Ascending aorta (tissue), 2 donors: Measurements from ENCODE around the gene KNL1. TPM values are rescaled to one million over a fixed set of nuclear protein-coding genes. Genes with fewer than 3 reads are reported as not detected.
A peak's percentile ranks its signal among the peaks of the same experiment; 100 is the strongest.

Source experiments
- DNase-seq, 2 donors: peaks; one replicate each; pipeline ENCODE4 v3.0.0-alpha.2; 2019; ENCODE audit warnings: low spot score in 2 of 2
- H3K27ac ChIP-seq, 2 donors: fragments of 200-600 bp; sonication (generic); one replicate each; pipeline ENCODE4 v1.5.1; 2016 to 2017; ENCODE audit warnings: mild to moderate bottlenecking in 1 of 2
- H3K27me3 ChIP-seq: fragments of 200-600 bp; sonication (generic); one replicate; pipeline ENCODE4 v1.5.1; 2017
- H3K36me3 ChIP-seq, 2 donors: fragments of 200-600 bp; sonication (generic); one replicate each; pipeline ENCODE4 v1.5.1; 2016
- H3K4me1 ChIP-seq, 2 donors: fragments of 200-600 bp; sonication (generic); one replicate each; pipeline ENCODE4 v1.5.1; 2016 to 2017; ENCODE audit warnings: mild to moderate bottlenecking in 1 of 2
- H3K4me3 ChIP-seq, 2 donors: fragments of 200-600 bp; sonication (generic); one replicate each; pipeline ENCODE4 v1.5.1; 2016 to 2017; ENCODE audit warnings: mild to moderate bottlenecking in 1 of 2
- H3K9me3 ChIP-seq, 2 donors: fragments of 200-600 bp; sonication (generic); one replicate each; pipeline ENCODE4 v1.5.1; 2016
- intact Hi-C: fragments of 100-400 bp; cut with DNase I; formaldehyde crosslinking; loops from one replicate; pipeline ENCODE4 v1.15.1; 2023
- total RNA-seq: library from RNA; depleted of rRNA; stranded (reverse); fragments of >200 nt; gene quantifications from one replicate; pipeline ENCODE4 v1.1.0, GENCODE V29; 2016
- TF ChIP-seq, protein P1 (sequence below), 3 experiments: fragments of 200-600 bp in 2 of 3; fragments of 450-650 bp in 1 of 3; sonication (generic) in 2 of 3; IDR thresholded peaks; one replicate each; pipeline ENCODE4 v1.5.1; 2016 to 2019; ENCODE audit warnings: antibody characterized with exemption in 3 of 3, mild to moderate bottlenecking in 1 of 3, moderate library complexity in 1 of 3

KNL1 gene
- total RNA-seq, 1 donor from 2014 or later: not detected

- intact Hi-C loops: loop anchor here (1.0 to 5.0 kb wide), 7 partner anchors 25 to 768 kb away; partner anchors contain the start of genes BAHD1, CCDC9B, CHP1 and CHST14
- peak within 1 kb of the TSS; percentile 96 to 97 for H3K27ac ChIP-seq
- H3K4me3 ChIP-seq: peak within 1 kb of the TSS; percentile 78 to 82
- H3K36me3 ChIP-seq: peaks cover 4 to 6% of the 10 kb centered on the region in 2 donors
- H3K27me3 ChIP-seq: no peaks in the 10 kb centered on the region
- H3K4me1 ChIP-seq: peaks cover 0 to 14% of the 10 kb centered on the region in 2 donors
- TF ChIP-seq, protein P1, sequence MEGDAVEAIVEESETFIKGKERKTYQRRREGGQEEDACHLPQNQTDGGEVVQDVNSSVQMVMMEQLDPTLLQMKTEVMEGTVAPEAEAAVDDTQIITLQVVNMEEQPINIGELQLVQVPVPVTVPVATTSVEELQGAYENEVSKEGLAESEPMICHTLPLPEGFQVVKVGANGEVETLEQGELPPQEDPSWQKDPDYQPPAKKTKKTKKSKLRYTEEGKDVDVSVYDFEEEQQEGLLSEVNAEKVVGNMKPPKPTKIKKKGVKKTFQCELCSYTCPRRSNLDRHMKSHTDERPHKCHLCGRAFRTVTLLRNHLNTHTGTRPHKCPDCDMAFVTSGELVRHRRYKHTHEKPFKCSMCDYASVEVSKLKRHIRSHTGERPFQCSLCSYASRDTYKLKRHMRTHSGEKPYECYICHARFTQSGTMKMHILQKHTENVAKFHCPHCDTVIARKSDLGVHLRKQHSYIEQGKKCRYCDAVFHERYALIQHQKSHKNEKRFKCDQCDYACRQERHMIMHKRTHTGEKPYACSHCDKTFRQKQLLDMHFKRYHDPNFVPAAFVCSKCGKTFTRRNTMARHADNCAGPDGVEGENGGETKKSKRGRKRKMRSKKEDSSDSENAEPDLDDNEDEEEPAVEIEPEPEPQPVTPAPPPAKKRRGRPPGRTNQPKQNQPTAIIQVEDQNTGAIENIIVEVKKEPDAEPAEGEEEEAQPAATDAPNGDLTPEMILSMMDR (IDR thresholded peaks at IDR 0.05): no peak
- no peaks in the 10 kb centered on the region for H3K9me3 ChIP-seq
- peak; percentile 98 to 99 for DNase-seq
Observed at GRCh38 chr15:40564591-40565332, 29.3 kb upstream of the KNL1 start, which contains the start of gene CCDC32. Gene CCDC32 (minus strand): TSS chr15:40565042. CDS start chr15:40563015, 2,027 bp downstream.

- intact Hi-C loops: loop anchor here (1.0 to 5.0 kb wide), 7 partner anchors 24 to 767 kb away; partner anchors contain the start of genes BAHD1, CCDC9B, CHP1 and CHST14
- no peaks in the 10 kb centered on the region for H3K9me3 ChIP-seq
- no peaks in the 10 kb centered on the region for H3K27me3 ChIP-seq
- DNase-seq: no peak
- peaks cover 0 to 21% of the 10 kb centered on the region in 2 donors for H3K4me1 ChIP-seq
- peak overlapping the region; percentile 44 to 97 for H3K27ac ChIP-seq
- TF ChIP-seq, protein P1 (IDR thresholded peaks at IDR 0.05): no peak
- peak overlapping the region; percentile 78 to 82 for H3K4me3 ChIP-seq
- H3K36me3 ChIP-seq: peaks cover 4 to 6% of the 10 kb centered on the region in 2 donors
Observed at GRCh38 chr15:40565333-40566238, 28.5 kb upstream of the KNL1 start.

DNA sequence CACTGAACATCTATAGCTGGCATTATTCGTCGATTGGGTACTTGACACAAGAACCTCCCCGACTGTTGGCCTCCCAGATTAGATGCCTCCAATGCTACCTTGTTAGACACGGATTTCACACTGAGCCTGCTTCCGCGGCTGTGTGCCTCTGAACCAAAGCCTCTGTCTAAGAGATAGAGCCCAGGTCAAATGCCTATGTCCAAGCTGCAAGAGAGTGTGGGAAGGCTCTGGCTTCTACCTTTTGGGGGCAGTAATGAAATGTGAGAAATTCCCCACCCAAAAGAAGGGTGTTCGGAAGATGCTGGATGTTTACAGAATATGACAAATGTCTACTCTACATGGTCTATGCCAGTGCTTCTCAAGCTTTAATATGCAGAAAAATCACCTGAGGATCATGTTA lies 26.9 kb upstream of the KNL1 start:
- DNase-seq: no peak
- H3K36me3 ChIP-seq: peaks cover 0 to 6% of the 10 kb centered on the region in 2 donors
- intact Hi-C loops: loop anchor here (5.0 kb wide), 4 partner anchors 95 to 765 kb away; partner anchors contain the start of genes CCDC9B, CHP1, CHST14 and EXD1

DNA sequence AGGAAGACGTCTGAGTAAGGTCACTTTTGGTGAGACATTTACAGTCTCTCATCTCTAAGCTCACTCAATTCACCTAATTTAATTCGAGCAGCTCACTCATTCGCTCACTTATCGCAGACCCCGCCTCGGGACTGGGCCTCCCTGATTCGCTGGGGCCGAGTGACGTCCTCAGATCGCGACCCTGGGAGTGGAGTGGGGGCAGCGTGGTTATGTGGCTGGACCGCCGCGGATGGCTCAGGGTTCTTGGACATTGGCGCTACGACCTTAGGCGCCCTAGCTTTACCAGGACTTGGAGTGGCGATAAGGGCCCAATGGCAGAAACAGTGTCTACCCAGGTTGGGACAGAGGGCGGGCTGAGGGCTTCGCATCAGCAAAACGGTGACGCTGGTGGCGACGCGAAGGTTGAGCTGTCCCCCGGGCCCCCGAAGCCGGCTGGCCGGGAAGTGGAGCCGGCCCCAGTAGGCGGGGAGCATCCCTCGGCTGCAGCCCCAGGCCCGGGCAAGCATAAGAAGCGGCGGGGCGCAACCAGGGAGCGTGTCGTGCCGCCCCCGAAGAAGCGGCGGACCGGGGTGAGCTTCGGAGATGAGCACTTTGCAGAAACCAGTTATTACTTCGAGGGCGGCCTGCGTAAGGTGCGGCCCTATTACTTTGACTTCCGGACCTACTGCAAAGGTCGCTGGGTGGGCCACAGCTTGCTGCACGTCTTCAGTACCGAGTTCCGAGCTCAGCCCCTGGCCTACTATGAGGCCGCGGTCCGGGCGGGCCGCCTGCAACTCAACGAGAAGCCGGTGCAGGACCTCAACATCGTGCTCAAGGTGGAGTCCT lies 24.7 kb upstream of the KNL1 start, which contains the start of gene RPUSD2:
Gene RPUSD2, plus strand, starts transcription at position 171 of the 825 bp plus-strand sequence. Its CDS starts 39 bp downstream, at position 210.
- intact Hi-C loops: loop anchor here (1.0 to 5.0 kb wide), 8 partner anchors 25 to 763 kb away; partner anchors contain the start of genes CCDC9B, CHP1, CHST14 and EXD1
- peaks cover 10 to 16% of the 10 kb centered on the region in 2 donors for H3K36me3 ChIP-seq
- TF ChIP-seq, protein P1 (IDR thresholded peaks at IDR 0.05): no peak

More for the DNA sequence above, 26.9 kb upstream of the KNL1 start:
- H3K4me3 ChIP-seq: no peak overlapping the region
- peaks cover 0 to 22% of the 10 kb centered on the region in 2 donors for H3K4me1 ChIP-seq
- TF ChIP-seq, protein P1 (IDR thresholded peaks at IDR 0.05): no peak
- no peaks in the 10 kb centered on the region for H3K27me3 ChIP-seq
- no peak overlapping the region for H3K27ac ChIP-seq
- H3K9me3 ChIP-seq: no peaks in the 10 kb centered on the region

More for the DNA sequence above, 24.7 kb upstream of the KNL1 start, which contains the start of gene RPUSD2:
- peak within 1 kb of the TSS; percentile 56 to 87 for H3K27ac ChIP-seq
- peaks cover 0 to 19% of the 10 kb centered on the region in 2 donors for H3K4me1 ChIP-seq
- peak; percentile 81 to 97 for DNase-seq
- peak within 1 kb of the TSS; percentile 84 to 93 for H3K4me3 ChIP-seq
- no peaks in the 10 kb centered on the region for H3K27me3 ChIP-seq
- no peaks in the 10 kb centered on the region for H3K9me3 ChIP-seq
